H9 (cell line): ENCODE results near the gene NFS1. TPM values are rescaled to one million over a fixed set of nuclear protein-coding genes. Genes with fewer than 3 reads are reported as not detected.

Experiments
- DNase-seq: peaks from one replicate; pipeline ENCODE4 v3.0.0-alpha.2; 2017
- H2AFZ ChIP-seq: one replicate; pipeline ENCODE4 v1.6.1; 2013; ENCODE audit warnings: mild to moderate bottlenecking, low read length, control low read depth, moderate library complexity
- H2AK5ac ChIP-seq: 2 replicates; pipeline ENCODE4 v1.6.1; 2013; ENCODE audit warnings: low read length, control low read depth, mixed read lengths; ENCODE audit not compliant: insufficient read length
- H2BK120ac ChIP-seq: one replicate; pipeline ENCODE4 v1.6.1; 2013; ENCODE audit warnings: low read depth, mild to moderate bottlenecking, low read length, control low read depth, inconsistent platforms; ENCODE audit not compliant: poor library complexity, severe bottlenecking
- H2BK12ac ChIP-seq: 2 replicates; pipeline ENCODE4 v1.6.1; 2013; ENCODE audit warnings: low read length, control low read depth, mixed read lengths, low read depth; ENCODE audit not compliant: insufficient read length
- H2BK15ac ChIP-seq: 2 replicates; pipeline ENCODE4 v1.6.1; 2013; ENCODE audit warnings: low read depth, low read length, control low read depth
- H2BK20ac ChIP-seq: one replicate; pipeline ENCODE4 v1.6.1; 2013; ENCODE audit warnings: low read depth, mild to moderate bottlenecking, low read length, control low read depth, inconsistent platforms; ENCODE audit not compliant: poor library complexity, severe bottlenecking
- H2BK5ac ChIP-seq: 2 replicates; pipeline ENCODE4 v1.6.1; 2013; ENCODE audit warnings: low read length, control low read depth, mixed read lengths; ENCODE audit not compliant: insufficient read length
- H3K14ac ChIP-seq: 2 replicates; pipeline ENCODE4 v1.6.1; 2013; ENCODE audit warnings: low read length, control low read depth; ENCODE audit not compliant: insufficient read depth
- H3K18ac ChIP-seq: 2 replicates; pipeline ENCODE4 v1.6.1; 2013; ENCODE audit warnings: low read depth, mild to moderate bottlenecking, mixed read lengths, low read length, control low read depth; ENCODE audit not compliant: insufficient read length
- H3K23ac ChIP-seq: 2 replicates; pipeline ENCODE4 v1.6.1; 2013; ENCODE audit warnings: low read length, control low read depth, mixed read lengths, low read depth; ENCODE audit not compliant: insufficient read length
- H3K23me2 ChIP-seq: 2 replicates; pipeline ENCODE4 v1.6.1; 2013; ENCODE audit warnings: low read depth, mild to moderate bottlenecking, mixed read lengths, low read length, control low read depth; ENCODE audit not compliant: insufficient read length, poor library complexity, severe bottlenecking
- H3K27ac ChIP-seq: 2 replicates; pipeline ENCODE4 v1.5.1; 2013; ENCODE audit warnings: low read length, control low read depth, mixed read lengths, low read depth; ENCODE audit not compliant: insufficient read length
- H3K27me3 ChIP-seq: 2 replicates; pipeline ENCODE4 v1.6.1; 2013; ENCODE audit warnings: low read length, control low read depth, inconsistent platforms; ENCODE audit not compliant: insufficient read depth
- H3K4ac ChIP-seq: 2 replicates; pipeline ENCODE4 v1.6.1; 2013; ENCODE audit warnings: low read depth, mild to moderate bottlenecking, control low read depth, inconsistent platforms, low read length, moderate library complexity
- H3K4me1 ChIP-seq: 2 replicates; pipeline ENCODE4 v1.6.1; 2013; ENCODE audit warnings: low read length, control low read depth, inconsistent platforms; ENCODE audit not compliant: insufficient read depth
- H3K4me2 ChIP-seq: 2 replicates; pipeline ENCODE4 v1.6.1; 2013; ENCODE audit warnings: low read length, control low read depth, mixed read lengths; ENCODE audit not compliant: insufficient read length, insufficient read depth
- H3K56ac ChIP-seq: 2 replicates; pipeline ENCODE4 v1.6.1; 2013; ENCODE audit warnings: low read depth, mild to moderate bottlenecking, mixed read lengths, low read length, control low read depth; ENCODE audit not compliant: insufficient read length
- H3K79me1 ChIP-seq: 2 replicates; pipeline ENCODE4 v1.6.1; 2013; ENCODE audit warnings: low read depth, mild to moderate bottlenecking, moderate library complexity, low read length, control low read depth, inconsistent platforms; ENCODE audit not compliant: insufficient read depth, poor library complexity, severe bottlenecking
- H3K79me2 ChIP-seq: 2 replicates; pipeline ENCODE4 v1.6.1; 2013; ENCODE audit warnings: low read length, control low read depth, inconsistent platforms; ENCODE audit not compliant: insufficient read depth
- H3K9ac ChIP-seq: 2 replicates; pipeline ENCODE4 v1.6.1; 2013; ENCODE audit warnings: low read length, control low read depth, mixed read lengths; ENCODE audit not compliant: insufficient read length; ENCODE audit errors: extremely low read depth
- H3K9me3 ChIP-seq: one replicate; pipeline ENCODE4 v1.6.1; 2013; ENCODE audit warnings: low read depth, low read length, inconsistent platforms; ENCODE audit not compliant: control insufficient read depth
- H3T11ph ChIP-seq: one replicate; pipeline ENCODE4 v1.6.1; 2013; ENCODE audit warnings: mild to moderate bottlenecking, low read length, control low read depth, inconsistent platforms
- H4K20me1 ChIP-seq: one replicate; pipeline ENCODE4 v1.6.1; 2013; ENCODE audit not compliant: control insufficient read depth, insufficient read length, insufficient read depth
- H4K5ac ChIP-seq: 2 replicates; pipeline ENCODE4 v1.6.1; 2013; ENCODE audit warnings: low read depth, mild to moderate bottlenecking, mixed read lengths, low read length, control low read depth; ENCODE audit not compliant: insufficient read length
- H4K8ac ChIP-seq: replicated peaks from 2 replicates; pipeline ENCODE4 v1.6.1; 2013; ENCODE audit warnings: low read length, control low read depth, mixed read lengths, low read depth; ENCODE audit not compliant: insufficient read length
- H4K91ac ChIP-seq: 2 replicates; pipeline ENCODE4 v1.6.1; 2013; ENCODE audit warnings: low read depth, mild to moderate bottlenecking, moderate library complexity, mixed read lengths, low read length, control low read depth; ENCODE audit not compliant: insufficient read length
- H3K27ac Mint-ChIP-seq, 3 experiments: 2 replicates in 2 of 3; 3 replicates in 1 of 3; pipeline ENCODE4 v1.8.0; 2020 to 2021; ENCODE audit warnings: mixed read lengths in 3 of 3, mild to moderate bottlenecking in 1 of 3, moderate library complexity in 1 of 3
- H3K27me3 Mint-ChIP-seq: 2 replicates; pipeline ENCODE4 v1.8.0; 2021; ENCODE audit warnings: low read depth, mild to moderate bottlenecking, moderate library complexity, mixed read lengths
- H3K36me3 Mint-ChIP-seq, 3 experiments: 2 replicates in 2 of 3; 3 replicates in 1 of 3; pipeline ENCODE4 v1.8.0; 2020 to 2021; ENCODE audit warnings: low read depth in 3 of 3, mixed read lengths in 3 of 3; ENCODE audit not compliant: insufficient read depth in 1 of 3
- H3K4me1 Mint-ChIP-seq, 2 experiments: 2 replicates each; pipeline ENCODE4 v1.8.0; 2020; ENCODE audit warnings: mixed read lengths in 2 of 2
- H3K4me3 Mint-ChIP-seq, 2 experiments: 2 replicates in 1 of 2; 3 replicates in 1 of 2; pipeline ENCODE4 v1.8.0; 2020 to 2021; ENCODE audit warnings: mild to moderate bottlenecking in 2 of 2, mixed read lengths in 2 of 2, moderate library complexity in 1 of 2
- H3K9me3 Mint-ChIP-seq, 2 experiments: 2 replicates in 1 of 2; 3 replicates in 1 of 2; pipeline ENCODE4 v1.8.0; 2020; ENCODE audit warnings: mild to moderate bottlenecking in 2 of 2, mixed read lengths in 2 of 2, moderate library complexity in 1 of 2
- WGBS: extraction: QIAGEN DNeasy Blood & Tissue Kit; methylation state at CpG from one replicate; pipeline ENCODE4 v1.1.7; 2013; ENCODE audit warnings: missing lambda C conversion rate, low lambda C conversion rate, mixed read lengths; ENCODE audit not compliant: insufficient read length; ENCODE audit errors: extremely low coverage; 5-methylcytosine and 5-hydroxymethylcytosine counted together
- total RNA-seq: library from RNA; stranded (reverse); gene quantifications from 2 replicates; pipeline ENCODE4 v1.2.1, GENCODE V29; 2021
- TF ChIP-seq, protein P1 (sequence below): fragments of 200-600 bp; sonication (generic); conservative IDR thresholded peaks from 3 replicates; pipeline ENCODE4 v1.8.0; 2021; ENCODE audit warnings: antibody characterized with exemption, mild to moderate bottlenecking

The NFS1 gene
- total RNA-seq, 1 experiment from 2014 or later: 26.6 TPM

DNA sequence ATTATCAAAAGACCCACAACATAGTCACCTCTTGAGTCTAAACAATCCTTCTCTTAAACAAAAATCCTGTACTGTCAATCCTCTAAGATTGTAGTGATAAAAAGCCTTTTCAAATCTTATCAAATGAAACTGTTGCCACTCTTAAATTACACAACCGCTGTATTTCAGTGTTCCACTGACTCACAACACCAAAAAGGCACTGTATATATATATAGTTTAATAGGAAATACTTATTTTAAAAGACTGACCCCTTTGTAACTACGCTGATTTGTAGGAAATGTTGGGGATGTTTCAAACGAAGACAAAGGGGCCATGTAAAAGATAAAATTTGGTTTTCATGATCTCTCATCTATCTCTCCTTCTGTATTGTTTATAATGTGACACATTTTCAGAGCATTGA, 48.5 kb downstream of the NFS1 start:
- Histone ChIP-seq H3T11ph (no peak overlapping the region), H4K91ac (no peak overlapping the region)
- WGBS: no CpG with 5 or more reads among the region's 3 CpGs

More for the DNA sequence above, 48.5 kb downstream of the NFS1 start:
- H3K4me1 Mint-ChIP-seq: peaks cover 5% of the 10 kb centered on the region in 2 experiments; a peak in 2 of 4 replicates
- Histone ChIP-seq H3K79me2 (peaks cover 47% of the 10 kb centered on the region), H3K27me3 (no peaks in the 10 kb centered on the region), H3K56ac (no peak overlapping the region), H4K20me1 (peaks cover 4% of the 10 kb centered on the region), H3K14ac (no peak overlapping the region), H2BK12ac (no peak overlapping the region), H2AK5ac (no peak overlapping the region), H3K9ac (no peak overlapping the region), H3K4me1 (no peaks in the 10 kb centered on the region), H3K9me3 (no peaks in the 10 kb centered on the region), H4K5ac (no peak overlapping the region), H2BK120ac (no peak overlapping the region), H3K23me2 (no peaks in the 10 kb centered on the region), H3K27ac (no peak overlapping the region), H2BK5ac (no peak overlapping the region), H2BK20ac (no peak overlapping the region), H3K23ac (no peak overlapping the region), H3K79me1 (peaks cover 9% of the 10 kb centered on the region), H2BK15ac (no peak overlapping the region), H4K8ac (no peak overlapping the region), H3K18ac (no peak overlapping the region), H3K4me2 (no peak overlapping the region), H2AFZ (no peak overlapping the region), H3K4ac (no peak overlapping the region)
- TF ChIP-seq, protein P1, sequence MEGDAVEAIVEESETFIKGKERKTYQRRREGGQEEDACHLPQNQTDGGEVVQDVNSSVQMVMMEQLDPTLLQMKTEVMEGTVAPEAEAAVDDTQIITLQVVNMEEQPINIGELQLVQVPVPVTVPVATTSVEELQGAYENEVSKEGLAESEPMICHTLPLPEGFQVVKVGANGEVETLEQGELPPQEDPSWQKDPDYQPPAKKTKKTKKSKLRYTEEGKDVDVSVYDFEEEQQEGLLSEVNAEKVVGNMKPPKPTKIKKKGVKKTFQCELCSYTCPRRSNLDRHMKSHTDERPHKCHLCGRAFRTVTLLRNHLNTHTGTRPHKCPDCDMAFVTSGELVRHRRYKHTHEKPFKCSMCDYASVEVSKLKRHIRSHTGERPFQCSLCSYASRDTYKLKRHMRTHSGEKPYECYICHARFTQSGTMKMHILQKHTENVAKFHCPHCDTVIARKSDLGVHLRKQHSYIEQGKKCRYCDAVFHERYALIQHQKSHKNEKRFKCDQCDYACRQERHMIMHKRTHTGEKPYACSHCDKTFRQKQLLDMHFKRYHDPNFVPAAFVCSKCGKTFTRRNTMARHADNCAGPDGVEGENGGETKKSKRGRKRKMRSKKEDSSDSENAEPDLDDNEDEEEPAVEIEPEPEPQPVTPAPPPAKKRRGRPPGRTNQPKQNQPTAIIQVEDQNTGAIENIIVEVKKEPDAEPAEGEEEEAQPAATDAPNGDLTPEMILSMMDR: no peak
- 0 out of 7 replicates have a peak overlapping the region, but pooled peaks of 1 of the 3 experiments have one; percentile 47 for H3K27ac Mint-ChIP-seq
- H3K9me3 Mint-ChIP-seq: no peaks in the 10 kb centered on the region
- peaks cover 1 to 28% (median 21%) of the 10 kb centered on the region in 3 experiments; a peak in 6 of 7 replicates for H3K36me3 Mint-ChIP-seq
- H3K4me3 Mint-ChIP-seq: no peak overlapping the region
- no peak for DNase-seq
- H3K27me3 Mint-ChIP-seq: no peaks in the 10 kb centered on the region
